Right atrium auricular region (tissue), 2 donors: Measurements from ENCODE around the gene CNOT4. TPM values are rescaled to one million over a fixed set of nuclear protein-coding genes. Genes with fewer than 3 reads are reported as not detected.

Experiments used
- DNase-seq: peaks from one replicate; pipeline ENCODE4 v3.0.0-alpha.2; 2019; ENCODE audit warnings: low spot score
- H3K27ac ChIP-seq, 2 donors: fragments of 200-600 bp; sonication (generic); 1 replicate in 1 of 2; 2 replicates in 1 of 2; pipeline ENCODE4 v1.5.1; 2016 to 2019
- H3K27me3 ChIP-seq, 2 donors: fragments of 200-600 bp; sonication (generic); one replicate each; pipeline versions ENCODE4 v1.5.1 to v1.6.0; 2017 to 2019
- H3K36me3 ChIP-seq: fragments of 200-600 bp; sonication (generic); one replicate; pipeline ENCODE4 v1.5.1; 2016
- H3K4me1 ChIP-seq, 2 donors: fragments of 200-600 bp; sonication (generic); one replicate each; pipeline versions ENCODE4 v1.5.1 to v1.6.0; 2017 to 2019
- H3K4me3 ChIP-seq, 2 donors: fragments of 200-600 bp; sonication (generic); 1 replicate in 1 of 2; 2 replicates in 1 of 2; pipeline ENCODE4 v1.5.1; 2017 to 2019; ENCODE audit warnings: mild to moderate bottlenecking in 1 of 2, moderate library complexity in 1 of 2
- H3K9me3 ChIP-seq, 2 donors: fragments of 200-600 bp; sonication (generic); one replicate each; pipeline ENCODE4 v1.5.1; 2019
- total RNA-seq, 2 donors: library from RNA; depleted of rRNA; stranded (reverse); fragments of >200 nt; gene quantifications; one replicate each; pipeline ENCODE4 v1.1.0, GENCODE V29; 2016
- TF ChIP-seq, protein P1 (sequence below), 2 donors: fragments of 200-600 bp; sonication (generic); IDR thresholded peaks; one replicate each; pipeline ENCODE4 v1.5.1; 2019; ENCODE audit warnings: antibody characterized with exemption in 2 of 2

CNOT4 gene
- total RNA-seq, 2 donors from 2014 or later: 23.3 to 25.3 TPM

DNA sequence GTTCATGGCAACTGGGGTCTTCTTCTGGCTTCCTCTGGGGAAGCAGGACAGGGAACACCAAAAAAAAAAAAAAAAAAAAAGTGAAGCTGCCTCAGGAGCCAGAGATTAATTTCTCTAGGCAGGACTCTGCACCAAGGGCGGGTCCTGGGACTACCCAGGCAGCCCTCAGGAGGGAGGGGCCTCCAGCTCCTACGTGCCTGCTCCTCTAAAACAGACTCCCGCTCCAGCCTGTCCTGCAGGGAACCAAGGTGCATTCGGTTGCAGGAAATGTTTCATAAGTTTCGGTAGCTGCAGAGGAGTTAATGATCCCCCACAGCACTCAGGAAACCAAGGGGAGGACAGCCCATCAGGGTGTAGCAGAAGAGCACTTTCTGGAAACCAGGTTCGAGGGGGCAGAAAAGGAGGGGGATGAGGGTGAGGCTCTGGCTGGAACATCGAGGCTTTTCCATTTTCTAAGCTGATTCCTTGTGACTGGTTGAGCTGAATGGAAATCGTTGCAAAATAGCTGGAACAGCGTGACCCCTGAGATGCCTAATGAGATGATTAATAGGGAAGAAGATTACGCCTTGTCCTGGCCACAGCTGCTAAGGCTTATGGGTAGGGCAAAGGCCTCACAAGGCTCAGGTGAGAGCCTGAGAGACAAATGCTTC is 192.1 kb downstream of the CNOT4 start:
- Histone ChIP-seq H3K9me3 (no peaks in the 10 kb centered on the region), H3K36me3 (no peaks in the 10 kb centered on the region), H3K27me3 (no peaks in the 10 kb centered on the region), H3K4me3 (no peak overlapping the region), H3K4me1 (peaks cover 0 to 16% of the 10 kb centered on the region in 2 donors), H3K27ac (no peak overlapping the region)
- TF ChIP-seq, protein P1, sequence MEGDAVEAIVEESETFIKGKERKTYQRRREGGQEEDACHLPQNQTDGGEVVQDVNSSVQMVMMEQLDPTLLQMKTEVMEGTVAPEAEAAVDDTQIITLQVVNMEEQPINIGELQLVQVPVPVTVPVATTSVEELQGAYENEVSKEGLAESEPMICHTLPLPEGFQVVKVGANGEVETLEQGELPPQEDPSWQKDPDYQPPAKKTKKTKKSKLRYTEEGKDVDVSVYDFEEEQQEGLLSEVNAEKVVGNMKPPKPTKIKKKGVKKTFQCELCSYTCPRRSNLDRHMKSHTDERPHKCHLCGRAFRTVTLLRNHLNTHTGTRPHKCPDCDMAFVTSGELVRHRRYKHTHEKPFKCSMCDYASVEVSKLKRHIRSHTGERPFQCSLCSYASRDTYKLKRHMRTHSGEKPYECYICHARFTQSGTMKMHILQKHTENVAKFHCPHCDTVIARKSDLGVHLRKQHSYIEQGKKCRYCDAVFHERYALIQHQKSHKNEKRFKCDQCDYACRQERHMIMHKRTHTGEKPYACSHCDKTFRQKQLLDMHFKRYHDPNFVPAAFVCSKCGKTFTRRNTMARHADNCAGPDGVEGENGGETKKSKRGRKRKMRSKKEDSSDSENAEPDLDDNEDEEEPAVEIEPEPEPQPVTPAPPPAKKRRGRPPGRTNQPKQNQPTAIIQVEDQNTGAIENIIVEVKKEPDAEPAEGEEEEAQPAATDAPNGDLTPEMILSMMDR (IDR thresholded peaks at IDR 0.05): no peak
- DNase-seq: no peak

DNA sequence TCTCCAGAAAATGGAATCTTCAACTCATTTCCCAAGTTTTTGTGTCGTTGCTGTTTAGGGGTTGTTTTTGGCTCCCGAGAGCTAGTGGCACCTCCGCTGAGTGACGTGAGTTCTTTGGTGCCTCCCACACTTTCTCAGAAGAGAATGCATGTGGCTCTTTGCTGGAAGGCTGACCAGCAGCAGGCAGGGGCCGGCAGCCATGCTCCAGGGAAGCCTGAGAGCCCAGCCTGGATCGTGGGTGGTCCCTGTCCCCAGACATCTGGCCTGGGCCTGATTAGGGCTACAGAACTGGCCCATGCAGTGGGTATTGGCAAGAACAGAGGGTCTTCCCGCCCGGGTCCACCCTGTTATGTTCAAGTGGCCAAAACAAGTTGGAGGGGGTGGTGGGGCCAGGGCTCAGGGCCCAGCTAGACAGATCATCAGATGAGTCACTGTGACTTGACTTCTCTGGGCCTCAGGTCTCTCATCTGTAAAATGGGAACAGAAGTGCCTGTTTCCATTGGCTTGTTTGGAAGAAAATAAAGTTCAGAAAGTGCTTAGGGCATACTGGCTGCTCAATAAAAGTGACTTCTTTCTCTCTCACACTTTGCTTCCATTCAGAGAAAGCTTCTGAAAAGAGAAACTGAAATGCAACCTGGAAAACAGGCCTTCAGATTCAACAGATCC is 193.1 kb downstream of the CNOT4 start:
- H3K9me3 ChIP-seq: no peaks in the 10 kb centered on the region
- H3K4me3 ChIP-seq: no peak overlapping the region
- no peak for DNase-seq
- peaks cover 0 to 16% of the 10 kb centered on the region in 2 donors for H3K4me1 ChIP-seq
- H3K27ac ChIP-seq: no peak overlapping the region
- no peaks in the 10 kb centered on the region for H3K27me3 ChIP-seq
- H3K36me3 ChIP-seq: no peaks in the 10 kb centered on the region
- TF ChIP-seq, protein P1 (IDR thresholded peaks at IDR 0.05): no peak

DNA sequence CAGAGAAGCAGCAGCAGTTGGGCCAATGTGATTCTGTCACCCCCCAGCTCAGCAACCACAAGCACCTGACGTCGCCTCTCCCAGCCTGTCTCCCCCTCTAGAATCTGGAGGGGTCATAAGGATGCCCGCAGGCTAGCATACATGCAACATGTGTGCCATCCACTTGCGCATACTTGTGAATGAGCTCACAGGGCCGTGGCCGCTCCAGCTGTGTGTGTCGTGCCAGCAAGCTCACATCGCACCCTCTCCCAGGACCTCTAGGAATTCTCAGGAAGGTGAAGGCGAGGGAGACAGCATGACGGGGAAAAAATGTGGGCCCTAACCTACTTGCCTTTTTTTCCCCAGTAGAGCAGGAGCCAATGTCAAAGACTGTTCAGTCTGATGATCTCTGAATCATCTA is 195.9 kb downstream of the CNOT4 start:
- DNase-seq: no peak
- Histone ChIP-seq H3K4me1 (no peaks in the 10 kb centered on the region), H3K27ac (no peak overlapping the region), H3K27me3 (no peaks in the 10 kb centered on the region), H3K4me3 (no peak overlapping the region), H3K36me3 (no peaks in the 10 kb centered on the region), H3K9me3 (no peaks in the 10 kb centered on the region)
- TF ChIP-seq, protein P1 (IDR thresholded peaks at IDR 0.05): no peak

Other genes starting within 250 kb of the CNOT4 start
- 10 to 100 TPM; 14.3 to 17.2 TPM for gene NUP205, start 47.8 kb upstream of the CNOT4 start, total RNA-seq
- gene STMP1, start 152.4 kb upstream of the CNOT4 start, total RNA-seq: 10 to 100 TPM; 11.9 to 13.4 TPM
- under 1 TPM in 1 of 2 donors, not detected in 1; 0.12 TPM for gene SLC13A4, start 218.1 kb upstream of the CNOT4 start, total RNA-seq
- gene FAM180A, start 238.7 kb upstream of the CNOT4 start, total RNA-seq: 1 to 10 TPM; 4.0 to 5.9 TPM